HG03175 (cell line): ENCODE results near the gene SYCE1L.
"Not testable (repeated sequence)": the region's sequence is repeated elsewhere in the genome, so short reads cannot be mapped to it uniquely, and the experiment has no call there.

Experiments used
- ATAC-seq: cut with Tn5 transposase; IDR thresholded peaks from one replicate; pipeline ENCODE4 v1.9.1; 2021; ENCODE audit warnings: mild to moderate bottlenecking, moderate library complexity; ENCODE audit not compliant: unreplicated experiment

SYCE1L gene

DNA sequence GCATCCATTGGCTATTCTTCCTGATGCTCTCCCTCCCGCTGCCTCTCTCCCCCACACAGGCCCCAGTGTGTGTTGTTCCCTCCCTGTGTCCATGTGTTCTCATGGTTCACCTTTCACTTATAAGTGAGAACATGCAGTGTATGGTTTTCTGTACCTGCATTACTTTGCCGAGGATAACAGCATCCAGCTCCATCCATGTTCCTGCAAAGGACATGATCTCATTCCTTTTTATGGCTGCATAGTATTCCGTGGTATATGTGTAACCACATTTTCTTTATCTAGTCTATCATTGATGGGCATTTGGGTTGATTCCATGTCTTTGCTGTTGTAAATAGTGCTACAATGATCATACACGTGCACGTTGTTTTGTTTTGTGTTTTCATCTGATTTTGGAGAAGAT lies 43.3 kb downstream of the SYCE1L start:
- ATAC-seq: not testable (repeated sequence)

DNA sequence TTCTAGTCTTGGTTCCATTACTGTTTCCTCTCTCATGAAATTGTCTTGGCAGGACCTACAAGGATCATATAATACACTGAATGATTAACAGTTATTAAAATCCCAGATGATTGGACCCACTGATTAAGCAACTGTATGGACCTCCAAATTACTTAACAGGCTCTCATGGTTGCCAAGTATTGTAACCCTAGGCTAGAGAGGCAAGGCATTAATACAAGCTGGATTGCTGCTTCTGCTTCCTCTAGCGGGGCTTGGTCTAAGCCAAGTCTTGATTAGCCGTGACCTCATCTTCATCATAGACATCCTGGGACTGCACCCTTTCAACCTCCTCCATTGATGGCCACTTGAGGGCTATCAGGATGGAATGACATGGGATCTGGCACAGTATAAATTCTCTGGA lies 46.9 kb downstream of the SYCE1L start:
- no peak for ATAC-seq

DNA sequence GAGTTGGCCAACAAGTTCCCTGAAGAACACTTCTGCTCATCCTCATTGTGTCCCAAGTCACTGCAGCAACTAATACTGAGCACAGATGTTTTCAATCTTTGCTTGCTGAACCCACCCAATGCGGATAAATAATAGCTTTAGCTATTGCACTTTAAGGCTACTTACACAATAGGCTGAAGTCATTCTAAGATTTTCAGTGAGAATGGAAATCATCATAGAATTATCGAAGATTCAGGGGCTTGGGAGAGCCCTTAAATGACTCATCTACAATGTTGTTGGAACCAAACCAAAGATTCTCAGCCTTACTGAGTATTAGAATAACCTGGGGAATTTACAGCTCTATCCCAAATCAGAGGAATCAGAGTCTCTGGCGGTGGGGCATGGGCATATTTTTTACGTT lies 51.2 kb downstream of the SYCE1L start:
- ATAC-seq: no peak
